BE2C (cell line): ENCODE measurements around the gene STK39.

Experiments used
- DNase-seq: peaks from one replicate; pipeline ENCODE4 v3.0.0-alpha.2; 2020
- H3K27me3 ChIP-seq: fragments of 250-450 bp; sonication (Bioruptor Pico); 2 replicates; pipeline ENCODE4 v1.5.1; 2020; ENCODE audit warnings: mild to moderate bottlenecking
- H3K36me3 ChIP-seq: fragments of 250-450 bp; sonication (Bioruptor Pico); 2 replicates; pipeline ENCODE4 v1.5.1; 2020; ENCODE audit warnings: mild to moderate bottlenecking
- H3K4me1 ChIP-seq: fragments of 250-450 bp; sonication (Bioruptor Pico); 2 replicates; pipeline ENCODE4 v1.5.1; 2020
- H3K4me3 ChIP-seq: 2 replicates; pipeline ENCODE4 v1.5.1; 2011; ENCODE audit warnings: low read depth, low read length
- H3K9me3 ChIP-seq: fragments of 250-450 bp; sonication (Bioruptor Pico); 2 replicates; pipeline ENCODE4 v1.5.1; 2020
- CTCF ChIP-seq: IDR thresholded peaks from 2 replicates; pipeline ENCODE4 v1.5.1; 2012; ENCODE audit warnings: mild to moderate bottlenecking, low read depth, low read length

STK39 gene

GRCh38 chr2:168230389-168230788 is 17.0 kb downstream of the STK39 start:
- H3K4me3 ChIP-seq = no peak overlapping the region
- no peaks in the 10 kb centered on the region for H3K27me3 ChIP-seq
- TF ChIP-seq CTCF = no peak
- no peaks in the 10 kb centered on the region for H3K9me3 ChIP-seq
- no peaks in the 10 kb centered on the region for H3K36me3 ChIP-seq
- DNase-seq = no peak
- no peaks in the 10 kb centered on the region for H3K4me1 ChIP-seq

- Histone ChIP-seq H3K36me3 (no peaks in the 10 kb centered on the region), H3K4me1 (no peaks in the 10 kb centered on the region), H3K4me3 (no peak overlapping the region), H3K27me3 (no peaks in the 10 kb centered on the region), H3K9me3 (no peaks in the 10 kb centered on the region)
- DNase-seq = no peak
- no peak for TF ChIP-seq CTCF
These were observed 23.0 kb downstream of the STK39 start for GRCh38 chr2:168224346-168224745.

DNA sequence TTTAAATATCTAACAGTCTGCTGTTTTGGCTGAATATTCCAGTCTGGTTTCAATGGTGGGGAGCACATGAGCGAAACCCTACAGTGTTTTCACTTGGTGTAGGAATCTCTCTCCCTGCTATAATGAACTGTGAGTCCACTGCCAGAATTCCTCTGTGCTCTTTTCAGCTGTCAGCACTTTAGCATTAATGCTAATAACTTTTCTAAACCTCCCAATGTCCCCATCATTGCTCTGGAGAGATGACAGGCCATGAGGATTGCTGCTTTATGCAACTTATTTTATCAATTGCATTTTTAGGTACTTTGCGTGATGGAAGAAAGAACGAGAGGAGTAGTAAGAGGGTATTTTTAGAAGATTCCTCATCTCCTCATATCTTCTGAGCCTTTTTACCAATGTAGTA is 25.3 kb downstream of the STK39 start:
- no peak for DNase-seq
- Histone ChIP-seq H3K9me3 (no peaks in the 10 kb centered on the region), H3K36me3 (no peaks in the 10 kb centered on the region), H3K4me1 (no peaks in the 10 kb centered on the region), H3K4me3 (no peak overlapping the region), H3K27me3 (no peaks in the 10 kb centered on the region)
- TF ChIP-seq CTCF = no peak

DNA sequence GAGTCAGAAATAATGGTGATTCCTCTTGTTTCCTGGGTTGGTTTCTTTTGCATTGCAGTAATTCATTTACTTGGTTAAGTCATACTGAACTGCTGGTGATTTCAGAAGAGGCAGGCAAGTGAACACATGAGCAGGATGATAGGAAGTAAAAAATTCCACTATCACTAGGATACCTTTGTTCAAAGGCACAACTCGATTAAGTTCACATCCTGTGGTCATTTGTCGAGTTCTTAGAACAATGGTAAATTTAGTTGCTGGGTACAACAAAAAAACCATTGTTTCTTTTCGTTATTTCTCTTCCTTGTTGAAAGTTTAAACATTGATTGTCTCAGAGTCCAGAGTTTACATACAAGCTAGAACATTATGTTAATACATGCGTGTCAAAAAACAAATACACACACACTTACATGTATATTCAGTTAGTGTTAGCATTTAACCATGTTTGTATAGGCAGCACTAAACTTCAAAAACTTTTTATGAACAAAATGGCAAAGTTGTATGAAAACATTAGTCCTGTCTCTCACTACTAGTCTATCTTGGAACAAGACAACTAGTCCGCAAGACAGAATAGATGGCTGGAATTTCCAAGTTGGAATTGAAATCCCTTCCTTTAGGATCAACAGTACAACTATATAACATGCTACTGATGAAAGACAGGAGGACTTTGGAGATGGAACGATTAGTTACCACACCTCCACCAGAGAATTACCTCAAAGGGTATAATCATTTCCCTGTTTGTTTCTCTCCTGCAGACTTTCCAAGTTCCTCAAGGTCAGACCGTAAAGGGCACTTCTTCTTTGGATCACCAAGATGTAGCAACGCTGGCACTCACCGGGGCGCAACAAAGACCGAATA is 26.2 kb downstream of the STK39 start:
- no peaks in the 10 kb centered on the region for H3K4me1 ChIP-seq
- no peaks in the 10 kb centered on the region for H3K27me3 ChIP-seq
- TF ChIP-seq CTCF = no peak
- H3K4me3 ChIP-seq = no peak overlapping the region
- no peaks in the 10 kb centered on the region for H3K9me3 ChIP-seq
- no peak for DNase-seq
- no peaks in the 10 kb centered on the region for H3K36me3 ChIP-seq

- Histone ChIP-seq H3K4me1 (no peaks in the 10 kb centered on the region), H3K36me3 (no peaks in the 10 kb centered on the region), H3K9me3 (no peaks in the 10 kb centered on the region), H3K27me3 (no peaks in the 10 kb centered on the region), H3K4me3 (no peak overlapping the region)
- DNase-seq = no peak
- no peak for TF ChIP-seq CTCF
These were observed 29.5 kb downstream of the STK39 start for GRCh38 chr2:168217920-168218319.

DNA sequence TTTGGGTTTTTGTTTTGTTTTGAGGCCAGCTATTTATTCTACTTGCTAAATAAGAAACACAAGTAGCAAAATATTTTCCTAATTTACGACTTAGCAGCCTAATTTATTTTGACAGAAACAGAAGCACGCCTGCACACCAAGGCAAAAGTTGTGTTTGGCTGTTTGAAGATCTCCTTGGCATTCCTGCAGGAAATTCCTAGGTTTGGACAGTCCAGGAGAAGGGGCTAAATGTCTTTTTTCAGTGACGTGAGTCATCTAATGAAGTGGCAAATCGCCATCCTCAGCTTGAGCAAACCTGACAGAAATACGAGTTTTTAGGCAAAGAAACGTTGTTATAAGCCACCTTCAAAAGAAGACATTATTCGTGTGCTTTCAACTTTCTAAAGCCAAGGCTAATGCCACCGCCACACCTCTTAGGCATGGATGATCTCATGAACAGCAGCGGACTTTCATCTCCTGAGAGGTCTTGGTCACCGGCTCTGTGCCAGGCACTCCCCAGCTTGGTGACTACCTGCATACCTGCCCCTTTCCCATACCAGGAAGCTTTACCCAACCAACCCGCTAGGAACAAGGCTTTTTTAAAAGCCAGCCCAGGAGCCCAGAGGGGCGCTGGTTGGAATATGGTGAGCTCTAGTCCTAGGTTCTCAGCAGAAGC is 30.9 kb downstream of the STK39 start:
- H3K36me3 ChIP-seq = no peaks in the 10 kb centered on the region
- no peak for DNase-seq
- H3K27me3 ChIP-seq = no peaks in the 10 kb centered on the region
- TF ChIP-seq CTCF = no peak
- no peak overlapping the region for H3K4me3 ChIP-seq
- H3K4me1 ChIP-seq = no peaks in the 10 kb centered on the region
- H3K9me3 ChIP-seq = no peaks in the 10 kb centered on the region
